GM18861 (cell line): ENCODE measurements around the gene PCYT2.
A peak's percentile ranks its signal among the peaks of the same experiment; 100 is the strongest.
"Not testable (repeated sequence)": the region's sequence is repeated elsewhere in the genome, so short reads cannot be mapped to it uniquely, and the experiment has no call there.

Experiments
- ATAC-seq: cut with Tn5 transposase; IDR thresholded peaks from one replicate; pipeline ENCODE4 v1.9.1; 2021; ENCODE audit not compliant: unreplicated experiment

PCYT2 gene

DNA sequence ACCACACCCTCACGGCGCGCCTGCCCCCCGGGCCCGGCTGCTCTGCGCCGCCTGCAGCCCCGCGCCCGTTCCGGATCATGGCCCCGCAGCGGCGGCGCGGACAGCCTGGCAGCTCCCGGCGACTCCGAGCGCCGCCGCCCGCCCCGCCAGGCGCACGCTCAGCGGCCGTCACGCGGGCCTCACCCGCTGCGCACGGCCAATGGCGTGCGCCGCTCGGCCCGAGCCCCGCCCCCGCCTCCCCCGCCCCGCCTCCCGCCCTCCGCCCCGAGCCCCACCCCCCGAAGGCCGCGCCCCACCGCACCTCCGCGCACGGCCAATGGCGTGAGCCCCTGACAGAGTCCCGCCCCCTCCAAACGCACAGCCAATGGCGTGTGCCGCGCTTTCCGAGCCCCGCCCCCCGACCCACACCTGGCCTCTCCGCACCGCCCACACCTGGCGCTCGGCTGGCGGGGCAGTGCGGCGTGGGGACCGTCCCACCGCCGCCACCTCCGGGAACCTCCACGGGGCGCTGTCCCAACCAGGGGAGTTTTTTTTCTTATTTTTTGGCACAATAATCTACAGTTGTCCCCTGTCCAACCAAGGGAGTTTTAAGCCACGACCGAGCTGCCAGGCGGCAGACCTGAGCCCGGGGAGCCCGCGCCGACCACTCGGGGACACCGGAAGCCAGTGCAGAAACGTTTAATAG, at the start of gene PCYT2:
TSS of gene PCYT2 (minus strand) at position 123 of the 685 bp plus-strand sequence. CDS start at position 79, 44 bp downstream.
- peak; percentile 41 for ATAC-seq

DNA sequence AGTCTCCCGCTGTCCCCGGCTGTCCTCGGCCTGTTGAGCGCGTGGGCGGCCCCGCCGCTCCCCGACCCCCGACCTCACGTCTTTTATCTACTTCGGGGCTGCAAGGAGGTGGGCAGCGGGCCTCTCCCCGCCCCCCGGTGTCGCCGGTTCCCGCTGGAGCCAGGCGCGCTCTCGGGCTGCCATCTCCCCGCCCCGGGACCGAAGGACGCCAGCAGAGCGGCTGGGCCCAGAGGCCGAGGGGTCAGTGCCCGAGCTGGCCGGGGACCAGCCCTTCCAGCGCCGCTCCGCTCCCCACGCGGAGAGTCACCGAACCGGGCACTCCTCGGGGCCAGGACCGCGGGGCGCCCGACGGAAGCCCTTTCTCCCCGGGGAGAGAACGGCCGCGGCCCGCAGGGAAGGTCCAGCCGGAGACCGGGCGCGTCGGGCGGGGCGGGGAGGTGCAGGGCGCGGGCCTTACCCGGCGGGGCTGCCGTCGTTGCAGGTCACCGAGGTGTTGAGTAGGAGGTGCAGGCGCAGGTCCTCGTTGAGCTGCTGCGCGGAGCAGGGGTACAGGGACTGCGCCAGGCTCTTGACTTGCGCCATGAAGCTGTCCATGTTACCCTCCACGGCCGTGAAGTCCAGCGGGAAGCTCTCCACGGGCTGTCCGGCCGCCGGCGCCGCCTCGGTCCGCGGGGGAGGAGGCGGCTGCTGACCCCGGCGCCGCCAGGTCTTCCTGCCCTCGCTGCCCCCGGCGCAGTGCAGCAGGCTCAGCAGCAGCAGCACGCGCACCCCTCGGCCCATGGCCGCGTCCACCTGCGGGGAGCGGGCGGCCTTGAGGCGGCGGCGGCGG, 49.1 kb upstream of the PCYT2 start:
- ATAC-seq: no peak

DNA sequence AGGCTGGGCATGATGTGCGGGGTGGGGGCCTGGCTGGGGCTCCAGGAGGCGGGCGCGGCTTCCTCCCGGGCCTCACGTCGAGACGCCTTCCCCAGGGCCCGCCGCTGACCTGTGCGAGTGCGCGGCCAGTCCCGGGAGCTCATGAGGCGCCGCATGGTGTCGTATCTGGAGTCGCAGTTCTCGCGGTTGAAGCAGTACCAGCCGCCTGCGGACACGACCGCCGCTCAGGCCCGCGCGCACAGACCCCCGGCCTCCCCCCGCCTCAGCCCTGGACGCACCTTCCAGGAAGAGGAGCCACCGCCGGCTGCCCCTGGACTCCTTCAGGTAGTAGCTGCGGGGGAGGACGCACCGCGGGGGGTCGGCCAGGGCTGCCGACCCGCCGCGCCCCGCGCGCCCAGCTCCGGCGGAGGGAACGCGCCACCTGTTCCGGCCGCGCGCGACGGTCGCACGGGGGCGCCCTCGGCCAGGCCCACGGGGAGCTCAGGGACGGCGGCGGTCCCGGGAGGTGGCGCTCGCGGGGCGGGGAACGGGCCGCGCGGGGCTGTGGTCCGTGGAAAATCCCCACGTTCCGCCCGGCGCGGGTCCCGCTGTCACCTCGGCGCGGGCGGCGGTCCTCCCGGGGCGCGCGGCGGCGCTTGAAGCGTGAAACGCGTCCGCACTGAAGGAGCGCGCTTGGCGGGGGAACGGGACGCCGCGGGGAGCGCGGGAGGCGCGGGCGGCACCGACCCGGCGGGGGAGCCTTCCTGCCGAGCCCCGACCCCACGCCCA, 48.3 kb upstream of the PCYT2 start:
- ATAC-seq: no peak

DNA sequence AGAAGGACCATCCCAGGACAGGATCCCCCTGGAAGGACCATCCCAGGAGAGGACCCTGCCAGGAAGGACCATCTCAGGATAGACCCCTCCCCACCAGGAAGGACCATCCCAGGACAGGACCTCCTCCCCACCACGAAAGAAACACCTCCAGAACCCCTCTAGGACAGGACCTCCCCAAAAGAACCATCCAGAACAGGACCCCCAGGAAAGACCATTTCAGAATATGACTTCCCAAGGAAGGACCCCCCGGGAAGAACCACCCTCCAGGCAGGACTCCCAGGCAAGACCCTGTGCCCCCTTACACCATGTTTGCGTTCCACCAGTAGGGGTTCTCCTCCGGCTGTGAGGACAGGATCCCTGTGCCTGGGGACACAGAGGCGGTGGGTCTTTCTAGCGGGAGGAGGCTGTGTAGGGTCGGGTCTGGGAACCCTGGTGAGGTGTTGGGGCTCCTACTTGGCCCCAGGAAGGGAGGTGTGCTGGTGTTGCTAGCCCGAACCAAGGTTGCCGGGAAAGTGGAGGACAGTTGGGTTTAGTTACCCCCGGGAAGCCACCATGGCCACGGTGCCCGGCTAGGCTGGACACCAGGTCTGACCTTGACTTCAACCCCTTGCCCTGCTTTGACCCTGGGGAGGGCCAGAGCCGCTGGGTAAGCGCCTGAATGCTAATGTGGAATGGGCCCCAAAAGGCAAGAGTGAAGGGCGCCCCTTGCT, 47.6 kb upstream of the PCYT2 start:
- ATAC-seq: no peak

DNA sequence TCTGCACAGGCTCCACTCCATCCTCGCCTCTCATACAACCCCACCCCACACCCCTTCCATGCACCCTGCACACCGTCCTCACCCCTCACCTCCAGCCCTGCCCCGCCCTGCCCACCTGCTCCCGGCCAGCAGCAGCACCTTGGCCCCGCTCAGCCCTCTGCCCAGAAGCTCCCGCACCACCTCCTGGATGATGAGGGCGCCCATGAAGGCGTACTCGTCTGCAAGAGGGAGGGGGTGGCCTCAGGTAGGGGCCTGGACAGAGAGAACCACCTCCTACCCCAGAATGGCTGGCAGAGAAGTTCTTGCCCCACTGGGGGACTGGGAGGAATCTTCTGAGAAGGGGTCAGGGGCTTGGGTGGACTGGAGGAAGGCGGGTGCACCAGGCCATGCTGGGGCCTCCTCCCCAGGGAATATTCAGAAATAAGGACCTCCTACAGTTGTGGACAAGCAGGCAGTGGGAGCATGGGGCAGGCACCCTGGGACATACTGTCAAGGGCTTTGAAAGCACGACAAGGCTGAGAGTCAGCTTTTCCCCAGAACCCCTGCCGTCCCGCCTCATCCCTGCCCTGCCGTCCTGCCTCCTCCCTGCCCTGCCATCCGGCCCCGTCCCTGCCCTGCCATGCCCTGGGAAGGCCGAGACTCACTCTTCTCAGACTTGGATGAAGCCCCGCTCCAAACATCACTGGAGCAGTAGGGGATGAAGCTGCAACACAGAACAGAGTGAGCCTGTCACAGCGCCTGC, 46.7 kb upstream of the PCYT2 start:
- ATAC-seq: no peak

DNA sequence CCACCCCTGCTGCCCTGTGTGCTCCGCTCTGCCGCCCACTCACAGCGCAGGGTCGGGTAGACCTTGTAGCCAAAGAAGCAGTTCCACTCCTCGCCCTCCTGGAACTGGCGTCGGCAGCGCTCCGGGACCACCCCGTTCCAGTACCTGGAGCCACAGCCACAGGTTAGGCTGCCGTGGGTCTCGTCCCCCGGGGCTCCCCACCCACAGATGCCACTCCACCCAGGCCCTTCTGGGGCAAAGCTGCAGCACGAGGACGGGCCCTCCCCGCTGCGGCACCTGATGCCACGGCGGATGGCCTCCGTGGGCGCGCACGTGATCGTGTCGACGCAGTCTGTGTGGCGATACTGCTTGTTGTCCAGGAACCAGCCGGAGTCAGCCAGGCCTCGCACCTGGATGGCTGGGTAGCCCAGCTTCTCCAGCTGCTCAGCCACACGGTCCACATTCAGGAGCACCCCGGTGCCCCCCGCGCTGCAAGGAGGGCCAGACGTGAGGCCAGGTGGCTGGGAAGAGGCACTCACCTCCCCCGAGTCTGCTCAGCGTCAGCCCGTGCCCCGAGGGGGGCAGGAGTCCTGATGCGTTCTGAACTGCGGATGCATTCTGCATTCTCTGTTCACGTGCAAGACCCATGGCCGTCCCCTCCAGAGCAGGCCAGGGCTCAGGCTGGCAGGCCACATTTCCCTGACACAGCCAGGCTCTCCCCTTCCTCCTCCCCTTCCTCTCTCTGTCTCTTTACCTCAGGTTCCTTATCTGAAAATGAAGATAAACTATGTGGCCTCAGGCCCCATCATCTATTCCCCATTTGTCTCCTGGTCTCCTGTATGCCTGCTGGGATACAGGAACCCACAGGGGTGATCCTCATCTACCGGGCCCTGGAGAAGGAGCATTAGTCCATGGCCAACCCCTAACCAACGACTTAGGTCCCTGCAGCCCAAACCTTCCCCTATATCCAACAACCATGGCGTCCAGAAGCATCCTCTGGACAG, 45.7 kb upstream of the PCYT2 start:
- no peak for ATAC-seq

DNA sequence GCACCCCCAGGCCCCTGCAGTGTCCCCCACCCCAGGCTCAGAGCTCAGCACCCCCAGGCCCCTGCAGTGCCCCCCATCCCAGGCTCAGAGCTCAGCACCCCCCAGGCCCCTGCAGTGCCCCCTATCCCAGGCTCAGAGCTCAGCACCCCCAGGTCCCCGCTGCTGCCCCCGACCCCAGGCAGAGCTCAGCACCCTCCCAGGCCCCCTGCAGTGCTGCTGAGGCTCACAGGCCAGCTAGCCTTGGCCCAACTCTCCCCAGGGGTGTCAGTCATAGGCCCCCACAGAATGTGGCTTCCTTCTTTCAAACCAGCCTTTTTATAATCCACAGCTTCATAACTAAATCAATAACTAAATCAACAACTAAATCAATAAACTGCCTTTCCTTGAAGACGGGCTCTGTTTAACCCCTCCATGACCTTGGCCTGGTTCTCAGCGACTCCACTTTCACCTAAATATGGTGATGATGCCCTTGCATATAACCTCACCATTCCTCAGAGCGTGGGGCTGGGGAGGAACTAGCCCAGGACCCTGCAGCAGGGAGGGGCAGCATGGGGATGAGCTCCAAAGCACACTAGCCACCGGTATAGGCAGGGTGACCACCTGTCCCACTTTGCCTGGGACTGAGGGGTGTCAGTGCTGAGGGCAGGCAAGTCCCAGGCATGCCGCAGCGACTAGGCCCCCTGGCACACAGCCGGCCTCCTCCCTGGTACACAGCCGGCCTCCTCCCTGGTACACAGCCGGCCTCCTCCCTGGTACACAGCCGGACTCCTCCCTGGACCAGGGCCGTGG, 44.8 kb upstream of the PCYT2 start:
- ATAC-seq: no peak

DNA sequence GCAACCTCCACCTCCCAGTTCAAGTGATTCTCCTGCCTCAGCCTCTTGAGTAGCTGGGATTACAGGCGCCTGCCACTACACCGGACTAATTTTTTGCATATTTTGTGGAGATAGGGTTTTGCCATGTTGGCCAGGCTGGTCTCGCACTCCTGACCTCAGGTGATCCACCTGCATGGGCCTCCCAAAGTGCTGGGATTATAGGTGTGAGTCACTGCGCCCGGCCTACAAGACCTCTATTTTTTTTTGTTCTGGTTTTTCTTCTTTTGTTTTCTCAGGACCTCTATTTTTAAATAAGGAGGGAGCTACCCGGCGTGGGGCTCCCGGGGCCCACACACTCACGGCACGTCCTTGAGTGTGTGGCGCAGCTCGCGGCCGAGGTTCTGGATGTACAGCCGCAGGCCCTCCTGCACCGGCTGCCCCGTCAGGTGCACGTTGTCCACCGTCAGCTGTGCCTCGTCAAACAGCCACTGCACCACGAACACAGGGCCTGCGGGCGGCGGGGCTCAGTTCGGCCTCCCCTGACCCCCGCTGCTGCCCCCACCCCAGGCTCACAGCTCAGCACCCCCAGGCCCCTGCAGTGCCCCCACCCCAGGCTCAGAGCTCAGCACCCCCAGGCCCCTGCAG, 44.0 kb upstream of the PCYT2 start:
- no peak for ATAC-seq

DNA sequence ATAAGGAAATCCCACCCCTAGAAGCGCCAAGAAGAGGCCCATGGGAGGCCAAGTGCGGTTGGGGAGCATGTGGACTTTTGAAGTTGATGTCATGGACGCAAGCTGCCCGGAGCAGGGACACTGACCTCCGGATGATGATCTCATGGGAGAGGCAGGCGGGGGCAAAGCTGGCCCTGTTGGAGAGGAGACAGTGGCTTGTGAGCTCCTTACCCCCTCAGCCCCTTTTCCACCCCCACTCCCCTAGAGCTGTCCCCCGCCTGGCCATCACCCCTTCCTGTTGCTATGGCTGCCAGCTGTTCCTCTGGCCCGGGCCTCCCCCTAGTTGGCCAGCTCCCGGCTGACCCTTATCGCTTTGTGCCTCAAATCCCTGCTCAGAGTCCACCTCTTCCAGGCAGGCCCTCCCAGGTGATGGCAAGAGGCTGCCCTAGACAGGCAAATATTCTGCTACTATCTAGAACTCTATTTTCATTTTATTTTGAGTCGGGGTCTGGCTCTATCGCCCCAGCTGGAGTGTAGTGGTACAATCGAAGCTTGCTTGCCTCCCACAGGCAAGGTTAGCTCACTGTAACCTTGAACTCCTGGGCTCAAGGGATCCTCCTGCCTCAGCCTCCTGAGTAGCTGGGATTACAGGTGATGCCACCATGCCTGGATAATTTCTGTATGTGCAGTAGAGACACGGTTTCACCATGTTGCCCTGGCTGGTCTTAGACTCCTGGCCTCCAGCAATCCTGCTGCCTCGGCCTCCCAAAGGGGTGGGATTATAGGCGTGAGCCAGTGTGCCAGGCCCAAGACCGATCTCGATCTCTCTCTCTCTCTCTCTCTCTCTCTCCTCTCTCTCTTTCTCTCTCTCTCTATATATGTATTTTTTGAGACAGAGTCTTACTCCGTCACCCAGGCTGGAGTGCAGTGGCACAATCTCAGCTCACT, 43.2 kb upstream of the PCYT2 start:
- ATAC-seq: no peak

DNA sequence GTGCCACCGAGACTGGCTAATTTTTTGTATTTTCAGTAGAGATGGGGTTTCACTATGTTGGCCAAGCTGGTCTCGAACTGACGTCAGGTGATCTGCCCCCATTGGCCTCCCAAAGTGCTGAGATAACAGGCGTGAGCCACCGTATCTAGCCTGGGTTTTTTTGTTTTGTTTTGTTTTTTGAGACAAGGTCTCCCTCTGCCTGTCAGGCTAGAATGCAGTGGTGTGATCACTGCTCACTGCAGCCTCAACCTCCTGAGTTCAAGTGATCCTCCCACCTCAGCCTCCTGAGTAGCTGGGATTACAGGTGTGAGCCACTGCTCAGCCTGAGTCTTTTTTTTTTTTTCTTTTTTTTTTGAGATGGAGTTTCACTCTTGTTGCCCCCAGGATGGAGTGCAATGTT, 42.2 kb upstream of the PCYT2 start:
- not testable (repeated sequence) for ATAC-seq

DNA sequence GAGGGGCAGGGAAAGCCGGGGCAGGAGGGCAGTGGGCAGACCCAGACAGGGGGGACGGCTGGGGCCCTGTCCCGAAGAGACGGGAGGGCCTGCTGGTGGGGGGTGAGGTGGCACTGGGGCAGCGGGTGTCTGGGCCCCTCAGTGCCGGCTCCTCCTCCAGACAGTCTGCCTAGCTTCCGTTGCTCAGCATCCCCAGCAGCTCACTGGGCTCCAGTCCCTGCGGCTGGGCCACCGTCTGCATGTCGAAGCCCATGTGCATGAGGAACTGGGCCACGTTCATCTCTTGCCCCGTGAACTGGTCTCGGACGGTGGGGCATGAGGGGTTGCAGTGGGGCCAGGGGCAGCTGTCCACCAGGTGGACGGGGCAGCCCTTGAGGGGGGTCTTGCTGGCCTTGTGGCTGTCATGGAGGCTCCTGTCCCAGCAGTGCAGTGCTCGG, 41.6 kb upstream of the PCYT2 start:
- ATAC-seq: no peak

DNA sequence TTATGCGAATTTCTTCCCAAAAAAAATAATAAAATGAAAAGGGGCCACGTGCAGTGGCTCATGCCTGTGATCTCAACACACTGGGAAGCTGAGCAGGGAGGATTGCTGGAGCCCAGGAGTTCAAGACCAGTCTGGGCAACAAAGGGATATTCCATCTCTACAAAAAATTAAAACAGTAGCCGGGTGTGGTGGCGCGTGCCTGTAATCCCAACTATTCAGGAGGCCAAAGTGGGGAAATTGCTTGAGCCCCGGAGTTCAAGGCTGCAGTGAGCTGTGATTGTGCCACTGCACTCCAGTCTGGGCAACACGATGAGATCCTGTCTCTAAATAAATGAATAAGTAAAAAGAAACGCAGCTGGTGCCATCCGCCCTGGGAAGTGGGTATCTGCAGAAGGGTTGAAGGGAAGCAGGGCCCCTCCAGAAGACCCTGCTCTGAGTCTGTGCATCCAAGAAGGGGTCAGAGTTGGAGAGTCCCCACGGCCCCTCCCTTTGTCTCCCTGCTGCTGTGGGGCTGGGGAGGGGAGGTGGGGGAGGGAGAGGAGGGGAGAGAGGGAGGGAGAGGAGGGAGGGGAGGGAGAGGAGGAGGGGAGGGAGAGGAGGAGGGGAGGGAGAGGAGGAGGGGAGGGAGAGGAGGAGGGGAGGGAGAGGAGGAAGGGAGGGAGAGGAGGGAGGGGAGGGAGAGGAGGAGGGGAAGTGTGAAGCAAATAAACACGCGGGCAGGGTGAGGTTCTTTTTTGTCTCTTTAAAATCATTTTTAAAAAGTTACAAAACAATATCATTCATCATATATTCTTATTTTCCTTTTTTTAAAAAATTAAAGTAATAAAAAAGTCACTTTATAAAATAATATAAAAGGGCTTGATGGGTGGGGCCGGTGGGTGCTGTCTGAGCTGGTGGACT, 40.8 kb upstream of the PCYT2 start:
- ATAC-seq: no peak

DNA sequence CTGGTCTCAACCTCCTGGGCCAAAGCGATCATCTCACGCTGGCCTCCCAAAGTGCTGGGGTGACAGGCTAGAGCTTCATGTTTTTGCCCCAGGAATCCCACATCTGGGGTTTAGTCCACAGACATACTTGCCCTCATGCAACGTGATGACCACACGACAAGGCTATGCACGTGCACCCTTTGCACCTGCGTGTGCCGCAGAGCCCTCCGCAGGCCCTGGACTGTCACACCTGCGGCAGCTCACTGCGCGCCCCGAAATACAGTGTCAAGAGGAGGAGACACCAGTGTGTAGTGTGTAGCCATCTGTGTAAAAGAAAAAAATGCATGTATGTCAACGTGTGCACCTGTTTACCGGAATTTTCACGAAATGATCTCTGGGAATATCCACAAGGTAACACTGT, 39.3 kb upstream of the PCYT2 start:
- ATAC-seq: no peak

DNA sequence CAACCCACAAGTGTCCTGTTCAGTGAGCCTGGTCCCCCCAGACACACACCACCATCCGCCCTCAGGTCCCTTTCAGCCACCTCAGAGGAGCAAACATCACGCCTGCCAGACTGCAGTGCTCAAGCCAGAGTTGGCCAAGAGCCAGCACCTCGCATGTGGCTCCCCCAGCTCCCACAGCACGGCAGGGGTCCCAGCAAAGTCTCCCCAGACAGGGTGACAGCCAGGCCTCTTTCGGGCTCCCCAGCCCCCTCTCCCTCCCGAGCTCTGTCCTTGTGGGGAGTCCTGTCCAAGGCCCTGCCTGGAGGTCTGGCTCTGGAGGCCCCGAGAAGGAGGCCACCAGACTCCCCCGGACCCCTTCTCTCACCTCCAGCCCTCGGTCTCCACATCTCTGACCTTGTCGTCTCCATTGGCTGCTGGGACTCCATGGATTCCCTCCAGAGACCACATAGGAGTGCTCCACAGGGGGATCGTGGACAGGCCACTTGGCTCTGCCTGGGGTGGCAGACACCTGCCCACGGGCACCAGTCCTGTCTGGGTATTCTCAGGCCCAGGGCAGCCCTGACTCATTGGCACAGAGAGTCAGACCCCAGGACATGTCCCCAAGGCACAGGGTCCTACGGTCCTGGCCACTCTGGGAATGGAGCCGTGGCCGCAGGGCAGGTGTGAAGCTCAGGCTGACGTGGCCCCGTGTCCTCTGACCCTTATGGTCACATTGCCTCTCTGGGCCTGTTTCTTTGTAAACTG, 37.6 kb upstream of the PCYT2 start:
- no peak for ATAC-seq

DNA sequence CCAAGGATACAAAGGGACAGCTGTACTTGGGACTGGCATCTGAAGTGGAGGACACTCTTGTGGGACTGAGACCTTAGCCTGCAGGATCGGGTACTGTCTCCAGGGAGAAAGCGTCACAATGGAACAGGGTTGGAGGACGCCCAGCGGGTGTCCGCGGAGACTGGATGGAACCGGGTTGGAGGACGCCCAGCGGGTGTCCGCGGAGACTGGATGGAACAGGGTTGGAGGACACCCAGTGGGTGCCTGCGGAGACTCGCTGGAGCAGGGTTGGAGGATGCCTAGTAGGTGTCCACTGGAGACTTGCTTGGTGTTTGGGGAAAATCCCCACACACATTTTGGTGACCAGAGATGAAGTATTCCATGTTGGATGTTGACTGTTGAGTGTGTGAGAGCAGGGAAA, 36.0 kb upstream of the PCYT2 start, which contains the start of gene MYADML2:
TSS of gene MYADML2 (minus strand) at position 45 of the 400 bp plus-strand sequence. CDS start 5,492 bp downstream, outside the sequence.
- ATAC-seq: no peak
